Measurements from ENCODE around the gene ATXN2.

DNA sequence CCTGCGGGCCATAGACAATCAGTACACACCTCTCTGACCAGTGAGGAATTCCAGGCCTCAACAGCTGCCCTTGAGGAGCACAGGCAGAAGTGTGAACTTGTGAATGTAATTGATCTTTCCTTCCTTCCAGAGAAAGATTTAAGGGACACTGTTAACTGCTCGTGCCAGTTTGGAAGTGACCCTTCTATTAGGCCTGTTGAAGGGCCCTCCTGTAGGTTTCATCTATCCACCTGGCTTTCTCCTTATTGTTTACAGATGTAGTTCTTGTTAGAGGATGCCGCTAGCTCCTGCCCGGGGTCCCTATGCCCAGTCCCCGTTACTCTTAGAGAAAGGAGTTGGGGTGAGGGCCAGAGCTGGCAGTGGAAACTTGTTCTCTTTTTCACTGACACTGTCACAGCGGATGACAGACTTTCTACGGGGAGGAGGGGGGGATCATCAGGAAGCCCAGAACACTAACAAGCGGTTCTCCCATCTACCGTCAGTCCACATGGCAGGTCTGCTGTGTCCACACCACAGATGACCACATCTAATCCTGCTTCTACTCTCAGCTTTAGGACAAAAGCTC lies 150.8 kb downstream of the ATXN2 start:
- TF ChIP-seq, protein P1, sequence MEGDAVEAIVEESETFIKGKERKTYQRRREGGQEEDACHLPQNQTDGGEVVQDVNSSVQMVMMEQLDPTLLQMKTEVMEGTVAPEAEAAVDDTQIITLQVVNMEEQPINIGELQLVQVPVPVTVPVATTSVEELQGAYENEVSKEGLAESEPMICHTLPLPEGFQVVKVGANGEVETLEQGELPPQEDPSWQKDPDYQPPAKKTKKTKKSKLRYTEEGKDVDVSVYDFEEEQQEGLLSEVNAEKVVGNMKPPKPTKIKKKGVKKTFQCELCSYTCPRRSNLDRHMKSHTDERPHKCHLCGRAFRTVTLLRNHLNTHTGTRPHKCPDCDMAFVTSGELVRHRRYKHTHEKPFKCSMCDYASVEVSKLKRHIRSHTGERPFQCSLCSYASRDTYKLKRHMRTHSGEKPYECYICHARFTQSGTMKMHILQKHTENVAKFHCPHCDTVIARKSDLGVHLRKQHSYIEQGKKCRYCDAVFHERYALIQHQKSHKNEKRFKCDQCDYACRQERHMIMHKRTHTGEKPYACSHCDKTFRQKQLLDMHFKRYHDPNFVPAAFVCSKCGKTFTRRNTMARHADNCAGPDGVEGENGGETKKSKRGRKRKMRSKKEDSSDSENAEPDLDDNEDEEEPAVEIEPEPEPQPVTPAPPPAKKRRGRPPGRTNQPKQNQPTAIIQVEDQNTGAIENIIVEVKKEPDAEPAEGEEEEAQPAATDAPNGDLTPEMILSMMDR (IDR thresholded peaks at IDR 0.05), result no peak
- TF ChIP-seq POLR2A (IDR thresholded peaks at IDR 0.05) (no peak), POLR2AphosphoS5 (IDR thresholded peaks at IDR 0.05) (no peak)

Data from breast epithelium (tissue), 3 donors.